Caco-2 (cell line): ENCODE data around the gene SOX6. TPM values are rescaled to one million over a fixed set of nuclear protein-coding genes. Genes with fewer than 3 reads are reported as not detected.

Experiments used
- BruUV-seq: library from RNA; stranded (reverse); fragments of 400-500 nt; replicated peaks from 2 replicates; lab custom pipeline; 2021; lab: Mats Ljungman, UMichigan
- CTCF ChIA-PET: fragments of 300-600 bp; sonication (Branson Sonifier 250); formaldehyde crosslinking; loops from one replicate; lab custom pipeline; 2022; ENCODE audit warnings: antibody characterized with exemption; lab: Charles Lee
- POLR2A ChIA-PET: fragments of 300-600 bp; sonication (Branson Sonifier 250); formaldehyde crosslinking; loops from one replicate; lab custom pipeline; 2022; ENCODE audit warnings: antibody characterized with exemption; lab: Charles Lee
- DNase-seq, 2 experiments: peaks; one replicate each; pipeline versions ENCODE4 v3.0.0 to v3.0.0-alpha.2; 2020 to 2022
- H3K27me3 ChIP-seq: replicated peaks from 2 replicates; pipeline ENCODE4 v1.6.0; 2011; ENCODE audit warnings: low read length; ENCODE audit not compliant: control insufficient read depth, insufficient read depth
- H3K36me3 ChIP-seq: 2 replicates; pipeline ENCODE4 v1.5.1; 2011; ENCODE audit warnings: low read length; ENCODE audit not compliant: control insufficient read depth, insufficient read depth
- H3K4me1 ChIP-seq: fragments of 250-450 bp; sonication (Bioruptor Pico); 2 replicates; pipeline ENCODE4 v1.5.1; 2020; ENCODE audit warnings: mild to moderate bottlenecking
- H3K4me3 ChIP-seq: 2 replicates; pipeline ENCODE4 v1.5.1; 2011; ENCODE audit warnings: low read depth, mild to moderate bottlenecking, control low read depth, low read length
- H3K9me3 ChIP-seq: fragments of 250-450 bp; sonication (Bioruptor Pico); 2 replicates; pipeline ENCODE4 v1.5.1; 2020; ENCODE audit warnings: mild to moderate bottlenecking, moderate library complexity
- H3K27ac Mint-ChIP-seq: one replicate; pipeline ENCODE4 v1.8.0; 2022; ENCODE audit warnings: mixed read lengths; ENCODE audit not compliant: unreplicated experiment
- H3K27me3 Mint-ChIP-seq: one replicate; pipeline ENCODE4 v1.8.0; 2022; ENCODE audit warnings: mixed read lengths; ENCODE audit not compliant: insufficient read depth, unreplicated experiment
- H3K36me3 Mint-ChIP-seq: one replicate; pipeline ENCODE4 v1.8.0; 2022; ENCODE audit warnings: mild to moderate bottlenecking, mixed read lengths; ENCODE audit not compliant: insufficient read depth, unreplicated experiment
- H3K4me1 Mint-ChIP-seq: one replicate; pipeline ENCODE4 v1.8.0; 2022; ENCODE audit warnings: low read depth, mixed read lengths; ENCODE audit not compliant: unreplicated experiment
- H3K4me3 Mint-ChIP-seq: one replicate; pipeline ENCODE4 v1.8.0; 2022; ENCODE audit warnings: mild to moderate bottlenecking, moderate library complexity, mixed read lengths; ENCODE audit not compliant: unreplicated experiment
- H3K9me3 Mint-ChIP-seq: one replicate; pipeline ENCODE4 v1.8.0; 2022; ENCODE audit warnings: mixed read lengths; ENCODE audit not compliant: unreplicated experiment
- intact Hi-C: fragments of 100-400 bp; cut with micrococcal nuclease; formaldehyde crosslinking; loops from one replicate; pipeline ENCODE4 v1.10.0; 2022; ENCODE audit not compliant: unreplicated experiment
- total RNA-seq: library from RNA; stranded (reverse); gene quantifications from 2 replicates; pipeline ENCODE4 v1.2.3, GENCODE V29; 2022
- TF ChIP-seq, protein P1 (sequence below), 2 experiments: fragments of 200-600 bp in 1 of 2; IDR thresholded peaks; 1 replicate in 1 of 2; 2 replicates in 1 of 2; pipeline versions ENCODE4 v1.5.1 to v1.8.0; 2011 to 2022; ENCODE audit warnings: antibody characterized with exemption in 1 of 2, control low read depth in 1 of 2, inconsistent platforms in 1 of 2, low read depth in 1 of 2, low read length in 1 of 2, mild to moderate bottlenecking in 1 of 2, moderate library complexity in 1 of 2; ENCODE audit not compliant: insufficient read depth in 1 of 2, severe bottlenecking in 1 of 2, unreplicated experiment in 1 of 2

The SOX6 gene
- total RNA-seq, 1 experiment from 2014 or later = 10.8 TPM

DNA sequence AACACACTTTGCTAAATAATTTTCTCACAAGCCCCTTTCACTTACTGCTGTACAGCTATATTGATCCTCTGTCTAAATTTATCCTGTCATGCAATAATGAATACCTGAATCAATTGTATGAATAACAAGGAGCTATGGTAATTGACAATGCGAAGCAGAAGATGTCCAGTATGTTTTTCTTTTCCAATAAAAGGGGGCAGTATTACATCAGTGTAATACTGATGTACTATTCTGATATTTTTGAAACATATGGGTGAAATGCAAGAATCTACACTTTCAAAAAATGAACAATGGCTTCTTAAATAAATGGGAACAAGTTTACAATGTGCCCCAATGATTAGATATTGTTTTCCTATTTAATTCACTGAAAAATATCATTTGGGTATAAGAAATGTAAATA is 315.1 kb downstream of the SOX6 start:
- Histone ChIP-seq H3K4me3 (no peak overlapping the region), H3K9me3 (no peaks in the 10 kb centered on the region), H3K4me1 (no peaks in the 10 kb centered on the region), H3K27me3 (no peaks in the 10 kb centered on the region), H3K36me3 (no peaks in the 10 kb centered on the region; the same call in 1 of the 2 replicates)
- Mint-ChIP-seq H3K36me3 (peaks cover 6% of the 10 kb centered on the region), H3K4me3 (no peak overlapping the region), H3K9me3 (no peaks in the 10 kb centered on the region), H3K27me3 (no peaks in the 10 kb centered on the region), H3K4me1 (no peaks in the 10 kb centered on the region), H3K27ac (no peak overlapping the region)
- no peak for DNase-seq
- intact Hi-C loops = loop anchor here (5.0 kb wide), 1 partner anchor 566 kb away; no protein-coding TSS in a partner anchor
- TF ChIP-seq, protein P1, sequence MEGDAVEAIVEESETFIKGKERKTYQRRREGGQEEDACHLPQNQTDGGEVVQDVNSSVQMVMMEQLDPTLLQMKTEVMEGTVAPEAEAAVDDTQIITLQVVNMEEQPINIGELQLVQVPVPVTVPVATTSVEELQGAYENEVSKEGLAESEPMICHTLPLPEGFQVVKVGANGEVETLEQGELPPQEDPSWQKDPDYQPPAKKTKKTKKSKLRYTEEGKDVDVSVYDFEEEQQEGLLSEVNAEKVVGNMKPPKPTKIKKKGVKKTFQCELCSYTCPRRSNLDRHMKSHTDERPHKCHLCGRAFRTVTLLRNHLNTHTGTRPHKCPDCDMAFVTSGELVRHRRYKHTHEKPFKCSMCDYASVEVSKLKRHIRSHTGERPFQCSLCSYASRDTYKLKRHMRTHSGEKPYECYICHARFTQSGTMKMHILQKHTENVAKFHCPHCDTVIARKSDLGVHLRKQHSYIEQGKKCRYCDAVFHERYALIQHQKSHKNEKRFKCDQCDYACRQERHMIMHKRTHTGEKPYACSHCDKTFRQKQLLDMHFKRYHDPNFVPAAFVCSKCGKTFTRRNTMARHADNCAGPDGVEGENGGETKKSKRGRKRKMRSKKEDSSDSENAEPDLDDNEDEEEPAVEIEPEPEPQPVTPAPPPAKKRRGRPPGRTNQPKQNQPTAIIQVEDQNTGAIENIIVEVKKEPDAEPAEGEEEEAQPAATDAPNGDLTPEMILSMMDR (IDR thresholded peaks at IDR 0.05; ENCODE audit: insufficient read depth in 1 of 2, low read depth in 1 of 2, low read length in 1 of 2, severe bottlenecking in 1 of 2, unreplicated experiment in 1 of 2) = no peak
- CTCF ChIA-PET = interaction anchor here (0.9 to 1.5 kb wide), 2 partner anchors 150 to 573 kb away, joined by 3 to 7 read pairs; no protein-coding TSS in a partner anchor
- POLR2A ChIA-PET = interaction anchor here (0.6 kb wide), 1 partner anchor 90 kb away, joined by 3 read pairs; no protein-coding TSS in a partner anchor
- no TSS peak for BruUV-seq

DNA sequence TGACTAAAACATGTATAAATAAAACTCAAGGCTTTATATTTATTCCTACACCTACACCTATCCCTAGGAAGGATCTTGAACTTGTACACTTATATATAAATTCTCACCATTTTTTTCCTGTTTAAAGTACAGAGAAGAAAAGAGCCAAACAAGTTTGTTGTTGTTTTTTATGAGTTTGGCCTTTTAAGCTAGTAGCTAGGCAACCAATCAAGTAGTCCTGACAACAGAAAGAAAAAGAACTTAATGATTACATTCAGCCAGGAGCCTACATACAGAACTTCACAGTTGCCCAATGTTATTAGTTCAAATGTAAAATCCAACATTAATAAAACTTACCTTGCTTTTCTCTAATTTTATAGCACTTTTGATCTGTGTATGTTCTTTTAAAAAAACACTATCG is 316.2 kb downstream of the SOX6 start:
- CTCF ChIA-PET = no interaction called here
- Mint-ChIP-seq H3K36me3 (peaks cover 6% of the 10 kb centered on the region), H3K9me3 (no peaks in the 10 kb centered on the region), H3K4me1 (no peaks in the 10 kb centered on the region), H3K4me3 (no peak overlapping the region), H3K27ac (no peak overlapping the region), H3K27me3 (no peaks in the 10 kb centered on the region)
- POLR2A ChIA-PET = no interaction called here
- intact Hi-C loops = loop anchor here (5.0 kb wide), 1 partner anchor 567 kb away; no protein-coding TSS in a partner anchor
- H3K9me3 ChIP-seq = no peaks in the 10 kb centered on the region
- DNase-seq = no peak
- H3K36me3 ChIP-seq = no peaks in the 10 kb centered on the region; the same call in 1 of the 2 replicates
- H3K4me3 ChIP-seq = no peak overlapping the region
- TF ChIP-seq, protein P1 (IDR thresholded peaks at IDR 0.05; ENCODE audit: insufficient read depth in 1 of 2, low read depth in 1 of 2, low read length in 1 of 2, severe bottlenecking in 1 of 2, unreplicated experiment in 1 of 2) = no peak
- H3K27me3 ChIP-seq = no peaks in the 10 kb centered on the region
- no peaks in the 10 kb centered on the region for H3K4me1 ChIP-seq
- no TSS peak for BruUV-seq

DNA sequence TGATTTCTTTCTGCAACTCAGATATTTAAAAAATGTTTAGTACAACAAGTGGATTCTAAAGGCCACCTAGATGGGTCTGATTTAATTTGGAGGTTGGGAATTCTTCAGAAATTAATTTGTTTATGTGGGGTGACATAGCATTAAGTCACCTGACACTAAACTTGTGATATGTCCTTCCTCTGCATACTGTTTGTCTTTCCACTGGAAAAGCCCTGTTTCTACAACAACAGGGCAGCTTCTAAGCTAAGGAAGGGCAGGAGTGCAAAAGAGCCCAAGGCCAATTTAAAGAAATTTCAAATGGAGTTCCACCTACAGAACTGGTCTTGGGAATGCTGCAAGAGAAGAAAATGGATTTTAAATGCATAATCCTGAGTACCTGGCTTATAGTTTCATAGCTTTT is 319.2 kb downstream of the SOX6 start:
- no peaks in the 10 kb centered on the region for H3K27me3 ChIP-seq
- no peaks in the 10 kb centered on the region for H3K4me1 Mint-ChIP-seq
- no peak for DNase-seq
- H3K36me3 Mint-ChIP-seq = peaks cover 6% of the 10 kb centered on the region
- no peak overlapping the region for H3K4me3 ChIP-seq
- no peak overlapping the region for H3K27ac Mint-ChIP-seq
- no peak overlapping the region for H3K4me3 Mint-ChIP-seq
- intact Hi-C loops = no loop called here
- no peaks in the 10 kb centered on the region for H3K9me3 ChIP-seq
- no peaks in the 10 kb centered on the region for H3K27me3 Mint-ChIP-seq
- BruUV-seq = no TSS peak
- no peaks in the 10 kb centered on the region for H3K9me3 Mint-ChIP-seq
- POLR2A ChIA-PET = no interaction called here
- H3K36me3 ChIP-seq = no peaks in the 10 kb centered on the region
- CTCF ChIA-PET = no interaction called here
- TF ChIP-seq, protein P1 (IDR thresholded peaks at IDR 0.05; ENCODE audit: insufficient read depth in 1 of 2, low read depth in 1 of 2, low read length in 1 of 2, severe bottlenecking in 1 of 2, unreplicated experiment in 1 of 2) = no peak
- no peaks in the 10 kb centered on the region for H3K4me1 ChIP-seq
